Measurements from ENCODE around the gene RARRES2.
A peak's percentile ranks its signal among the peaks of the same experiment; 100 is the strongest.
"Not testable (repeated sequence)": the region's sequence is repeated elsewhere in the genome, so short reads cannot be mapped to it uniquely, and the experiment has no call there.

Gene RARRES2

GRCh38 chr7:150341263-150342120, at the start of gene RARRES2:
RARRES2 (minus strand) TSS chr7:150341629; CDS start chr7:150340609, 1,020 bp downstream.
- no peak for DNase-seq

DNA sequence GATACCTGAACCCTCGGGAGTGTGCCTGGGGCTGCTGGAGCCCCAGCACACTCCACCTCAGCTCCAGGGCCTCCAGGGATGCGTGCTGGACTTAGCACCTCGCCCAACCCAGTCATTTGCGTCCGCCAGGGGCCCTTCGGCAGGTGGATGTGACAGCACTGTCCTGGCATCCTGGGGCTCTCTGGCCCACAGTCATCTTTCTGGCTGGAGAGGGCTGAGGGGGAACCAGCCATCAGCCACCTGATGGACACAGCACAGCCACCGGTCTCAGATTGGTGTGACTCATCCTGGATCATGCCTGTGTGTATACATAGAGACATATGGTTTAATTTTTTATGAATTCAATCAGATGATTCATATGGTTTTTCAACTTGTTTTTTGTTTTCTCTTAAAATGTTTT, 48.8 kb upstream of the RARRES2 start:
- no peak for DNase-seq

DNA sequence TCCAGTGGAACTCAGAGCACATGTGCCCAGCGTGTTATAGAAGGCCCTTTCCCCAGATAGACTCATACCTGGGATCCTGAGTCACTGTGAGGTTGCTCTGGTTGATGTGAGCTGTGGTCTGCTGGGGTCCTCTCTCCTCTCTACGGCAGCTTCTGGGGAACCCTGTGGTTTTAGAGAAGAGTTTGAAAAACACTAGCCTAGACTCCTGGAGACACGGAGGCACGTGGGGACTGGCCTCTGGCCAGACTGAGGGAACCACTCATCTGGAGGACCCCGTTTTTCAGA, 48.0 kb upstream of the RARRES2 start:
- DNase-seq: no peak

- DNase-seq: no peak
Observed at GRCh38 chr7:150388709-150389531, 47.5 kb upstream of the RARRES2 start.

- no peak for DNase-seq
Observed at GRCh38 chr7:150388306-150388705, 46.9 kb upstream of the RARRES2 start.

GRCh38 chr7:150385884-150386283, 44.5 kb upstream of the RARRES2 start:
- DNase-seq: not testable (repeated sequence)

DNA sequence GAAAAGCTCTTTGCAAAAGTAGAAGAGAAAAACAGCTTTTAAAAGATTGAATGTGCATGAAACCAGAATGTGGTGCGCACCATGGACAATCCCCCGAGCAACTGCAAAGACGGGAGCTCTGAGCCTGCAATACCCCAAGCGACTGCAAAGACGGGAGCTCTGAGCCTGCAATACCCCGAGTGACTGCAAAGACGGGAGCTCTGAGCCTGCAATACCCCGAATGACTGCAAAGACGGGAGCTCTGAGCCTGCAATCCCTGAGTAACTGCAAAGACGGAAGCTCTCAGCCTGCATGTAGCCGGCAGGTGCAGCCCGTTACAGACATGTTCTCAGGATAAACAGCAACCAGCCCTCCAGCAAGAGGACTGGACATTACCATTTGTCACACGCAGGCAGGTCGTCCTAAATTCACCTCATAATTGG, 43.9 kb upstream of the RARRES2 start:
- DNase-seq: no peak

DNA sequence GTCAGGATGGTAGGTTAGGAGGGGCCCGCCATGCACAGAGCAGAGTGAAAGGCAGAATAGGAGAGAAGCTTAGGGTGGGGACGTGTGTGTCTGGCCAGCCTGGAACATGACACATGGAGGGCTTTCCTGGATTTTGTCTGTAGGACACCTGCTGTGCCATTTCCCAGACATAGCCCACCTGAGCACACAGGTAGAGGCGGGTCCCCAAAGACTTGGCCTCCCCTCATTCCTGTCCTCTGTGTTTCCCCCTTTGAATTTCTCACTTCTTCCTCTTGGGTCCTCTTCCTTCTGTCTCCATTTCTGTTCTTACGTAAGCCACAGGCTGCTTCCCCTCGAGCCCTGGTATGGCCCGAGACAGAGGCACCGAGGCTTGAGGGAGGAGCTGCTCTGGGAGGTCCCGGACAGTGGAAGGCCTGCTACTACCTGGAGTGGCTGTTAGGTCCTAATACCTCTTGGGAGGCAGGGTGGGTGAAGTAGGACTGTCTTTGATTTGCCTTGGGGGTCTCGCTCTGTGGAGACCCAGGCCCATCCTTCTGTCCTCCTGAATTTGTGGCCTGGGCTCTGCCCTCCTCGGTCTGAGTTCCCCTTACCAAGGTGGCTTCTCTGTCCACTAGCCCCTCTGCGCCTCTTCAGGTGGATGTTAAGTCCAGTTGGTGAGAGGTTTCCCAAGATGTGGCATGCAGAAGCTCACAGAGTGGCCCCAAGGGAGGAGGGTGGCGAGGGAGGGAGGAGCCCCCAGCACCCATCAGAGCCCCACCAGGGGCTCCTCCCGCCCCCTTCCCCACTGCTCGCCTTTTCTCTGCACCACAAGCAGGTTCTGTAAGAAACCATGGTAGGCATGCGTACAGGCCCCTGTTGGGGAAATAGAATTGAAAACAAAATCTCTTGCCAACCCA, 43.2 kb upstream of the RARRES2 start:
- DNase-seq: no peak

DNA sequence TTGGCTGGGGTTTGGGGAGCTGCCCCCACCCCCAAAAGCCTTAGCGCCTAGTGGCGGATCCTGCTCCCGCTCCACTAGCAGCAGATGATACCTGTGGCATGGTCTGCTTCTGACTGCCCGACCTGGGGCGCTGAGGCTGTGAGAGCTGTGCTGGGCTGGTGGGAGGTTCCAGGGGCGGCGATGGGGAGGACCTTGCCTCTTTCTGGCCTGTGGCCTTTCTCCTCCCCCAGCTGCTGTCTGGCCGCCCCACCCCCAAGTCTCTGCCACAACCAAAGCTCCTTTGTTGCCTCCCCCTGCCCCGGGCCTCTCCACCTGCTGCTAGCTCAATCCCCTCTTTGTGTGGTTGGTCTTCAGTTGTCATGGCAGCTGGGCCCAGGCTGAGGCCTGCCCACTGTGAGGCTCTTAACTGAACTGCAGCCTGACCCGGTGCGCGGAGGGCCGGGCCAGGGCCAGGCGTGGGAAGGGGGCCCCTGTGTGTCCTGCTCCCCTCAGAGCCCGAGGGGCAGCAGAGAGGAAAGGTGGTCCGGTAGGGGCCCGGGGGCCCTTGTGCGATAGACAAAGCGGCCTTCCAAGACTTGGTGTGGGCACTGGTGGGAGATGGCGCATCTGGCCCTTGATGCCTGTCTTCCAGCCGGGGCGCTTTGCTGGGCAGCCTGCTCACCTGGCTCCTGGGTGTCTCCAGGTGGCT, 42.4 kb upstream of the RARRES2 start:
- DNase-seq: peak; percentile 33

GRCh38 chr7:150382844-150383225, 41.4 kb upstream of the RARRES2 start:
- DNase-seq: no peak

DNA sequence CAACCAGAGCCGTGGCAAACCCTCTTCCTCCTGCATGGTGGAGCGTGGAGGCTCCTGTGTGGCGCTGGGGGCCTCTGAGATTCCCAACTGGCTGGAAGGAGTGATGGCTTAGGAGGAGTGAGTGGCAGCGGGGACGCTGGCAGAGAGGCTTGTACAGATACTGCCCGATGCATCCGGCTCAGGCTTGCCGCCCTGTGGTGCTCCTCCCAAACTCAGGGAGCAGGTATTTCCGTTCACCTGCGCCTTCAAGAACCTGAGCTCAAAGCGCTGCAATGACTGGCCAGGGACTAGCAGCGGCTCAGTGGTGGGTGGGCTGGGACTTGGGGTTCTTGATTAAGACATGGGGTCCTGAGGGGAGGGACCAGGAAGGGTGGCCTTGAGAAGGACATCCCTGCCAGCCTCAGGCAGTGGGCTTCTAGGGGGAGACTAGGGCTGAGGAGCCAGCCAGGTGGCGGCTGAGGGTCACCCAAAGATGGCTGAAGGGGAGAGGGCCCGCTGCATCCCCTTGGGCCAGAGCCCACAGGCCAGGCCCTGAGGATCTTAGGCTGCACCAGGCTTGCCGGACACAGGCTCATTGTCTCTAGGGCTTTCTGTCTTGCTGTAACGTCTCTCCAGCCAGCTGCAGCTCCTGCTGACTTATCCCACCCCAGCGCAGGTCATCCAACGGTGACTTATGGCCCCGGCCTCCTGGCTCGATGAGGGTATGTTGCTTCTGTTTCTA, 40.9 kb upstream of the RARRES2 start:
- no peak for DNase-seq

- DNase-seq: no peak
Observed at GRCh38 chr7:150381785-150382122, 40.3 kb upstream of the RARRES2 start.

GRCh38 chr7:150381096-150381495, 39.7 kb upstream of the RARRES2 start:
- DNase-seq: no peak

DNA sequence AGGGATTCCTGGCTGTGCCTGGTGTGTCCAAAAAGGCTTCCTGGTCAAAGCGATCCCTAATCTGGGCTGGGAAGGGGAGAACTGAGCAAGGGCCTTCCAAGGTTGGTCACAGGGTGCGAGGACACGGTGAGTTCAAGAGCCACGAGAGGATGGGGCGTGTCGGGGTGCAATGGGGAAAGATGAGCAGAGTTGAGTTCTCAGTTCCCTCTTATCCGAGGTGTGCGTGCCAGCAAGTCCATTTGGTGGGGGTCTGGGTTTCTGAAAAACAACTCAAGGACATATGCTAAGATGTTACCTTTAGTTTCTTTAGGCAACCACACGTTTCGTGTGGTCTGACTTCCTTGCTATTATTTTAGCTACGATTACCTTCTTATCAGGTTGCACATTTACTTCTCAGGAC, 39.0 kb upstream of the RARRES2 start:
- no peak for DNase-seq

GRCh38 chr7:150379441-150380379, 38.3 kb upstream of the RARRES2 start:
- DNase-seq: no peak

DNA sequence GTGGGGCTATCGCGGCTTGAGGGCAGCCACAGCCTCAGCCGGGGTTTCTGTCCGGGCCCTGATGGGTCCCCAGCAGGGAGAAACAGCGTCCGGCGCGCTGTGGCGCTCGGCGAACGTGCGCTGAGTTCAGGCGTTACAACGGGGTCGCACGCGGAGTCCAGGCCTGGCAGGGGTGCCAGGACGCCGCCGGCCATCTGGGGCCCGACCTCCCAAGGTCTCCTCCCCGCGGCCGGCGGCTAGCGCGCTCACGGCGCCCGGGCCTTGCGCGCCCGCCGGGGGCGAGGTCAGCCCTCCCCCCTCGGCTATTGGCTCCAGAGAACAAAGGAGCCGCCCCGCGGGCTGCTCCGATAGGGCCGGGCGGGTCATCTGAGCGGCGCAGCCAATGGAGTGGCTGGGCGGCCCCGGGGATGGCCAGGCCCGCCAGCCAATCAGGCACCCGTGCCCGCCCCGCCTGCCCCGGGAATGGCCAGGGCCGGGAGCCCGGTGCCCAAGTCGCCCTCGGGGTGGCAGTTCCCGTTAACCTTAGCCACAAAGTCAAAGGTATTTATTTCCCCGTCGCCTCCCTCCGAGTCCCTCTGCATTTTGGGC, 37.5 kb upstream of the RARRES2 start, which contains the start of gene ZNF775:
Gene ZNF775, plus strand, starts transcription at position 478 of the 588 bp plus-strand sequence. CDS start 9,141 bp downstream, outside the sequence.
- peak; percentile 73 for DNase-seq

DNA sequence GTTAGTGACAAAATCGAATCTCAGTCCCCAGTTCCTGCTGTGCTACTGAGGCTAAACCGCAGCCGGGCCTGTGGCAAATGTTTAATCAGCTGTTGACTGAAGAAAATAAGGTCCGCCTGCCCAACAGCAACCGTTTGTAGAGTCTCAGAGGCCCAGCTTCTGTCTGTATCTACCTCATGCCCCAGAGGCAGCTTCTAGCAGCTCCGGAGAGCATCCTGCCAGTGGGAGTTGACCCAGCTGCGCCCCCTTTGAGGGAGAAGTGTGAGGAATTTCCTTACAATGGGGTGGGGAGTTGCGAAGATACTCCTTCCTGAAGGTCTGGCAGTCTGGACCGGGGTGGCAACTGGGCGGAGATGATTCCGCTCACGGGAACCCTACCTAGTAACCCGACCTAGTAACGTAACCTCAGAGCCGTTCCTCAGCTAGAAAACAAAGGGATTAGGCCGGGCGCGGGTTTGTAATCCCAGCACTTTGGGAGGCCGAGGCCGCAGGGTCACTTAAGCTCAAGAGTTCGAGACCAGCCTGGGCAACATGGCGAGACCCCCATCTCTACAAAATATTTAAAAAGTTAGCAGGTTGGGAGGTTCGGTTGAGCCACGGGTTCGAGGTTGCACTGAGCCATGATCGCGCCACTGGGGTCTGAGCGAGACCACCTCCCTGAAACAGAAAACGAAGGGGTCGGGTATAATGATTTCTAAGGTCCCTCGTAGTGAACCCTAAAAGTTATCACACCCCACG, 36.9 kb upstream of the RARRES2 start:
- no peak for DNase-seq

DNA sequence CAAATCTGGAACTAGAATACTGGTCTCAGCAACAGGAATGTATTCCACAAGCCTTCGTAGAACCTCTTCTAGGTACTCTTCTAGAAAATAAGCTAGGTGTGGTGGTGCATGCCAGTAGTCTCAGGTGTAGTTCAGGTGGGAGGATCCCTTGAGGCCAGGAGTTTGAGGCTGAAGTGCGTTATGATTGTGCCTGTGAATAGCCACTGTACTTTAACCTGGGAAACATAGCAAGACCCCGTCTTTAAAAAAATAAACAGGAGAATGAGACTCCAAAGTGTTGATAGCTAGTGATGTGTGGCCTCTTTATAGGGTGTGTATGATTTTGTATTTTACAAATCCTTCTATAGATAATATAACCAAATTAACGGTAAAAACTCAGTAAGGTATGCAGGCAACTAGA, 36.2 kb upstream of the RARRES2 start:
- no peak for DNase-seq

GRCh38 chr7:150377196-150377595, 35.8 kb upstream of the RARRES2 start:
- DNase-seq: no peak

GRCh38 chr7:150376560-150376959, 35.1 kb upstream of the RARRES2 start:
- DNase-seq: no peak

All from NCI-H187 treated with DMSO at 0.1 percent for 48 hours (cell line).